Pancreas (tissue), 10 donors: ENCODE results near the gene PALLD. TPM values are rescaled to one million over a fixed set of nuclear protein-coding genes. Genes with fewer than 3 reads are reported as not detected.

ENCODE experiments used
- ATAC-seq, 4 donors: fragments of 200-7000 bp; cut with Tn5 transposase; one replicate each; pipeline versions ENCODE4 v1.8.0 to v1.9.1; 2020; ENCODE audit warnings: mild to moderate bottlenecking in 4 of 4, moderate library complexity in 4 of 4
- DNase-seq, 6 donors: peaks; one replicate each; pipeline ENCODE4 v3.0.0-alpha.2; 2020
- FAIRE-seq: peaks from 2 replicates; lab custom pipeline; 2012; peaks lifted over from hg19 to GRCh38; lab: Jason Lieb, UNC
- H3K27ac ChIP-seq, 4 donors: fragments of 200-600 bp; sonication (generic); 1 replicate in 3 of 4; 2 replicates in 1 of 4; pipeline versions ENCODE4 v1.5.0 to v1.8.0; 2020
- H3K27me3 ChIP-seq, 4 donors: fragments of 200-600 bp; one replicate each; pipeline ENCODE4 v1.8.0; 2021
- H3K36me3 ChIP-seq, 3 donors: fragments of 200-600 bp; sonication (generic) in 1 of 3; one replicate each; pipeline versions ENCODE4 v1.5.0 to v1.8.0; 2020 to 2021
- H3K4me1 ChIP-seq, 3 donors: fragments of 200-600 bp; one replicate each; pipeline ENCODE4 v1.8.0; 2021
- H3K4me3 ChIP-seq, 4 donors: fragments of 200-600 bp; sonication (generic) in 2 of 4; one replicate each; pipeline versions ENCODE4 v1.5.0 to v1.8.0; 2020 to 2021
- H3K9me3 ChIP-seq, 4 donors: fragments of 200-600 bp; one replicate each; pipeline ENCODE4 v1.8.0; 2021
- WGBS, 2 donors: extraction: QIAGEN DNeasy Blood & Tissue Kit; methylation state at CpG; one replicate each; pipeline ENCODE4 v1.1.7; 2013; 5-methylcytosine and 5-hydroxymethylcytosine counted together
- intact Hi-C, 3 donors: fragments of 100-400 bp; cut with DNase I; formaldehyde crosslinking; loops; one replicate each; pipeline versions ENCODE4 v1.11.1 to v1.14.2; 2022
- polyA plus RNA-seq, 2 donors: library from polyadenylated mRNA; stranded (reverse); fragments of 200-250 nt; gene quantifications; one replicate each; pipeline ENCODE4 v1.2.3, GENCODE V29; 2013
- total RNA-seq, 6 donors: library from RNA; stranded (reverse); fragmentation: NEBNext Ultra II Directional in 4 of 6; extraction: Animal tissue kit (Norgen Biotek cat#: 25700) in 4 of 6; gene quantifications; one replicate each; pipeline versions ENCODE4 v1.2.1 to v1.2.4, GENCODE V29; 2021 to 2023
- TF ChIP-seq, protein P1 (sequence below), 4 donors: fragments of 200-600 bp; sonication (generic) in 3 of 4; IDR thresholded peaks; one replicate each; pipeline versions ENCODE4 v1.5.0 to v1.8.0; 2021; ENCODE audit warnings: antibody characterized with exemption in 4 of 4
- donor health status: healthy with polysubstance abuse.
- donor health status: DM: no; HTN: no; CAD: no; lungs with moderate emphysema.
- donor health status: DM: no; HTN: no; CAD: no.
- donor health status: control.
- donor health status: control.
- donor health status: Bipolar disorder and iron deficiency.
- donor health status: DM: yes; HTN: yes; CAD: no.
- donor health status: DM: no; HTN: no; CAD: no.
- donor health status: DM: no; HTN: no; CAD: no.
- donor health status: DM: yes; HTN: yes; CAD: no.

The PALLD gene
- total and polyA plus RNA-seq, 8 donors = 4.4 to 44.2 (median 14.1) TPM

DNA sequence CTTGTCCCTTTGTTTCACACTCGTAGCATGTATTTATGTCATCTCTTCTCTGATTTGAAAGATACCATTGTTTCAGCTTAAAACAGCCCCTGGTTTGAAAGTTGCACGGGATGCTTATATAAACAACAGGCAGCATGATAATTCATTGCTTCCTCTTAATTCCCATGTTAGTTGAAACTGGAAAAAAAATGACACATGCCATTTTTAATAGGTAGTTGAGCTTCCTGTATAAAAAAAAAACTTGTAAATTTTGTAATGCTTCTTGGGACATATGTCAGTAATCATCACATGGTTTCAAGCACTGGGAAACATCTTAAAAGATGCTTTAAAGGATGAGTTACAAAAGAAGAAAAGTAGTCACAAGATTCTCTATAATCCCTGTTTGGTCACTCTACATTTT lies 243.0 kb downstream of the PALLD start:
- Histone ChIP-seq H3K4me1 (no peaks in the 10 kb centered on the region), H3K27me3 (no peaks in the 10 kb centered on the region), H3K9me3 (no peaks in the 10 kb centered on the region), H3K27ac (no peak overlapping the region), H3K4me3 (no peak overlapping the region), H3K36me3 (no peaks in the 10 kb centered on the region)
- ATAC-seq = no peak
- intact Hi-C loops = no loop called here
- no peak for FAIRE-seq
- TF ChIP-seq, protein P1, sequence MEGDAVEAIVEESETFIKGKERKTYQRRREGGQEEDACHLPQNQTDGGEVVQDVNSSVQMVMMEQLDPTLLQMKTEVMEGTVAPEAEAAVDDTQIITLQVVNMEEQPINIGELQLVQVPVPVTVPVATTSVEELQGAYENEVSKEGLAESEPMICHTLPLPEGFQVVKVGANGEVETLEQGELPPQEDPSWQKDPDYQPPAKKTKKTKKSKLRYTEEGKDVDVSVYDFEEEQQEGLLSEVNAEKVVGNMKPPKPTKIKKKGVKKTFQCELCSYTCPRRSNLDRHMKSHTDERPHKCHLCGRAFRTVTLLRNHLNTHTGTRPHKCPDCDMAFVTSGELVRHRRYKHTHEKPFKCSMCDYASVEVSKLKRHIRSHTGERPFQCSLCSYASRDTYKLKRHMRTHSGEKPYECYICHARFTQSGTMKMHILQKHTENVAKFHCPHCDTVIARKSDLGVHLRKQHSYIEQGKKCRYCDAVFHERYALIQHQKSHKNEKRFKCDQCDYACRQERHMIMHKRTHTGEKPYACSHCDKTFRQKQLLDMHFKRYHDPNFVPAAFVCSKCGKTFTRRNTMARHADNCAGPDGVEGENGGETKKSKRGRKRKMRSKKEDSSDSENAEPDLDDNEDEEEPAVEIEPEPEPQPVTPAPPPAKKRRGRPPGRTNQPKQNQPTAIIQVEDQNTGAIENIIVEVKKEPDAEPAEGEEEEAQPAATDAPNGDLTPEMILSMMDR (IDR thresholded peaks at IDR 0.05) = no peak
- DNase-seq = no peak
- WGBS, 2 donors = 47 to 48% methylated on average over 2 of the region's 2 CpGs

DNA sequence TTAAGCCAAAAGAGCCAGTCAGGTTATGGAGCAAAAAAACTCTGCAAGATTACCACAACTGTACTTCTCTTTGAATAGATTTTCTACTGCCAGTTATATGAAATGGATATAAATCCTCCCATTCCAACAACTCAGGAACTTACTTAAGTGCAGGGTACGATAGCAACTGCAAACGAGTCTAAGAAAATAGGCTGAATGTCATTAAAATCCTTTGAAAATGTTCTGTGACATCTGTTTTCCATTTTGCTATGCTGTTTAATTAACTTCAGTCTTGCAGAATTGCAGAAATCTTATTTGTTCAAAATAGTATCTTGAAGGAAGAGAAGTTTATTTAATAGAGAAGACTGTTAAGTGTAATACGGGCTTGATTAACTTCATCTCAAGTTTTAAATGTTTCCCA lies 243.8 kb downstream of the PALLD start:
- FAIRE-seq (no peak), DNase-seq (no peak), ATAC-seq (no peak)
- 66 to 81% methylated on average over 3 of the region's 3 CpGs for WGBS, 2 donors
- Histone ChIP-seq H3K27ac (no peak overlapping the region), H3K36me3 (no peaks in the 10 kb centered on the region), H3K9me3 (no peaks in the 10 kb centered on the region), H3K4me1 (no peaks in the 10 kb centered on the region), H3K4me3 (no peak overlapping the region), H3K27me3 (no peaks in the 10 kb centered on the region)
- TF ChIP-seq, protein P1 (IDR thresholded peaks at IDR 0.05) = no peak
- intact Hi-C loops = no loop called here

DNA sequence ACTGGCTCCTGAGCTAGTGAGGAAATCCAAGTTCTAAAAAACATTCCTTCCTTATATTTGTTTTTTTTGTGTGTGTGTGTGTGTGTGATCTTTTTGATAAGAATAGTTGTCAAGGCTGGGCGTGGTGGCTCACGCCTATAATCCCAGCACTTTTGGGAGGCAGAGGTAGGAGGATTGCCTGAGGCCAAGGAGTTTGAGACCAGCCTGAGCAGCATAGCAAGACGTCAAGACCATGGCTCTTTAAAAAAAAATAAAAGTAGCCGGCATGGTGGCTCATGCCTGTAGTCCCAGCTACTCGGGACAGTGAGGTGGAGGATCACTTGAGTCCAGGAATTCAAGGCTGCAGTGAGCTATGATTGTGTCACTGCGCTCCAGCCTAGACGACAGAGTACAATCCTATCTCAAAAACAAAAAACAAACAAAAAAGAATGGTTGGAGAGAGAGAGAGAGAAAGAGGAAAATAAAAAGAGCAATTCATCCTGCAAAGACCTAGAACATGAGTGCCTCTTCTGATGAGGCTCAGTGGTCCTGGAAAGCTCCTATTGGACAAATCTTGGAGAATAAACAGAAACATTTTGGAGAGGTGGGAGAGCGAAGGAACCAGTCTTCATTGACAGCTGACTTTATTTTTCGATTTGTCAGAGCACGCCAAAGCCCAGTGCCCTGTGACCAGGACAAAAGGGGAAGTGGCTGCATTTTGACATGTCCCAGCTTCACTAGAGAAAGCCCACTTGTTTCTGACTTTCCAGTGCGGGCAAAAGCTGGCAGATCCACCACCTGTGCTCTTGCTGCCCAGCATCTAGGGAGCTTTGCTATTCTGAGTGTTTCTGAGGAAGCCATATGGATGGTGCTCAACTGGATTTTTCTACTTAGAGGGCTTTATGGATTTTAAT lies 244.7 kb downstream of the PALLD start:
- peak in 1 of 6 donors; percentile 33 for DNase-seq
- Histone ChIP-seq H3K4me3 (no peak overlapping the region), H3K36me3 (no peaks in the 10 kb centered on the region), H3K4me1 (no peaks in the 10 kb centered on the region), H3K27me3 (no peaks in the 10 kb centered on the region), H3K9me3 (no peaks in the 10 kb centered on the region), H3K27ac (no peak overlapping the region)
- intact Hi-C loops = no loop called here
- peak in 2 of 4 donors; percentile 37 to 53 for ATAC-seq
- WGBS, 2 donors = 68 to 74% methylated on average over 11 of the region's 11 CpGs
- FAIRE-seq = no peak
- TF ChIP-seq, protein P1 (IDR thresholded peaks at IDR 0.05) = no peak

DNA sequence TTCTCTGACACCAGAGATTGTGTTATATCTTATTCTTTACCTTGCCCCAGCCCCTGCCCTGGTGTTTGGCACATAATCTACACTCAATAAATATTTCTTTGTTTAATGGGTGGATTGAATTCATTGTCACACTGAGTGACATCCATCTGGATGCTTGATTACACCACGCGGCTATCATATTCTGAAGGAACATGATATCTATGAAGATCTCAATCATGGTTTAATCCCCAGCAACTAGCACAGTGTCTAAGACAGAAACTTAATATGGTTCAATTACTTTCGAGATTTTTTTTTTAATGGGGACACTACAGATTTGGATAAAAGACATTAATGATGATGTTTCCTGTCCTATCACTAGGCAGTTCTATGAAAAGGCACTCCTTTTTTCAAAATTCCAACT lies 246.3 kb downstream of the PALLD start:
- H3K4me3 ChIP-seq = no peak overlapping the region
- WGBS, 2 donors = 72 to 89% methylated on average over 3 of the region's 3 CpGs
- ATAC-seq (no peak), FAIRE-seq (no peak), DNase-seq (no peak)
- TF ChIP-seq, protein P1 (IDR thresholded peaks at IDR 0.05) = no peak
- H3K36me3 ChIP-seq = no peaks in the 10 kb centered on the region
- H3K4me1 ChIP-seq = no peaks in the 10 kb centered on the region
- intact Hi-C loops = no loop called here
- H3K9me3 ChIP-seq = no peaks in the 10 kb centered on the region
- H3K27me3 ChIP-seq = no peaks in the 10 kb centered on the region
- H3K27ac ChIP-seq = no peak overlapping the region

DNA sequence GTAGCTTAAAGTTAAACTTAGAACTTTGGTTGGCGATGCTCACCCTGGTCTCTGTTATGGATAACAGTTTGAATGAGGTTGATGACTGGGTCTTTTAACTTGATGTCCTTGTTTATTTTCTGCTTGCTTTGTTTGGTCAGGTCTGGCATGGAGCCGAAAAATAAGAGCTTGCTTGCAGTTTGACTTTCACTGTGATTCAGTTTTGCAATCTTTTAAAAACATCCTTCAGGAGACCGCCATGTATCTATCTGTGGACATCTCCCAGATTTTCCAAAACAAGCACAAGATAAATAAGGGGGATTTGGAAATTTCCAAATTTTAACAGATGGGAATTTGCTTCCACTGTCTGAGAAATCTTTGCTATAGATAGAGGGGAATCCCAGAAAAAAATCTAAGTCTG lies 246.7 kb downstream of the PALLD start:
- TF ChIP-seq, protein P1 (IDR thresholded peaks at IDR 0.05) = no peak
- no peaks in the 10 kb centered on the region for H3K36me3 ChIP-seq
- H3K9me3 ChIP-seq = no peaks in the 10 kb centered on the region
- H3K27me3 ChIP-seq = no peaks in the 10 kb centered on the region
- FAIRE-seq (no peak), DNase-seq (no peak), ATAC-seq (no peak)
- H3K4me3 ChIP-seq = no peak overlapping the region
- H3K27ac ChIP-seq = no peak overlapping the region
- 53 to 55% methylated on average over 3 of the region's 3 CpGs for WGBS, 2 donors
- H3K4me1 ChIP-seq = no peaks in the 10 kb centered on the region
- intact Hi-C loops = no loop called here
